C4-2B (cell line): ENCODE data around the gene RCVRN.

Experiments used
- ZFX ChIP-seq: fragments of 450-650 bp; IDR thresholded peaks from 2 replicates; pipeline ENCODE4 v1.6.1; 2017
- TF ChIP-seq, protein P1 (sequence below): fragments of 450-650 bp; conservative IDR thresholded peaks from 2 replicates; pipeline ENCODE4 v1.5.1; 2017; ENCODE audit warnings: mild to moderate bottlenecking

DNA sequence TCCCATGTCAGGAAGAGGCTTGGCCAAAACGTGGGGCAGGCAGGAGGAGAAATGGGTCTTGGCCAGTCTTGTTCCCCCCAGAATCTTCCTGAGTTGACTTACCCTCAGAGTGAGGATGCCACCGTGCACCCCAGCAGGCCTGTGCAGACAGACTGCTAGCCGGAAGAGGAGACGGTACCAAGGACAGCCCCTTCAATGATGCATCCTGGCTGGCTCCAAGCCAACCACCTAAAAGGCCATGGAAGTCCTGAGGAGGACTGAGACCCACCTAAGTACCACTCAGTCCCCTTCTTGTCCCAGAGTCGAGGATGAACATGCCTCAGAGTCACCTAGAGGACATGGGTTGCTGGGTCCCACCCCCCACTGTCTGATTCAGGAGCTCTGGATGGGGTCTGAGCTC is 46.7 kb upstream of the RCVRN start:
- TF ChIP-seq, protein P1, sequence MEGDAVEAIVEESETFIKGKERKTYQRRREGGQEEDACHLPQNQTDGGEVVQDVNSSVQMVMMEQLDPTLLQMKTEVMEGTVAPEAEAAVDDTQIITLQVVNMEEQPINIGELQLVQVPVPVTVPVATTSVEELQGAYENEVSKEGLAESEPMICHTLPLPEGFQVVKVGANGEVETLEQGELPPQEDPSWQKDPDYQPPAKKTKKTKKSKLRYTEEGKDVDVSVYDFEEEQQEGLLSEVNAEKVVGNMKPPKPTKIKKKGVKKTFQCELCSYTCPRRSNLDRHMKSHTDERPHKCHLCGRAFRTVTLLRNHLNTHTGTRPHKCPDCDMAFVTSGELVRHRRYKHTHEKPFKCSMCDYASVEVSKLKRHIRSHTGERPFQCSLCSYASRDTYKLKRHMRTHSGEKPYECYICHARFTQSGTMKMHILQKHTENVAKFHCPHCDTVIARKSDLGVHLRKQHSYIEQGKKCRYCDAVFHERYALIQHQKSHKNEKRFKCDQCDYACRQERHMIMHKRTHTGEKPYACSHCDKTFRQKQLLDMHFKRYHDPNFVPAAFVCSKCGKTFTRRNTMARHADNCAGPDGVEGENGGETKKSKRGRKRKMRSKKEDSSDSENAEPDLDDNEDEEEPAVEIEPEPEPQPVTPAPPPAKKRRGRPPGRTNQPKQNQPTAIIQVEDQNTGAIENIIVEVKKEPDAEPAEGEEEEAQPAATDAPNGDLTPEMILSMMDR = no peak
- TF ChIP-seq ZFX = no peak
